H1 (cell line): ENCODE results near the gene RBM34. TPM values are rescaled to one million over a fixed set of nuclear protein-coding genes. Genes with fewer than 3 reads are reported as not detected.

Source experiments
- ATF2 ChIP-seq: IDR thresholded peaks from 2 replicates; pipeline ENCODE4 v1.6.1; 2012; ENCODE audit warnings: low read length, inconsistent platforms
- BCL11A ChIP-seq, 2 experiments: IDR thresholded peaks; one replicate each; pipeline ENCODE4 v1.6.1; 2011; ENCODE audit warnings: low read depth in 2 of 2, low read length in 2 of 2, mild to moderate bottlenecking in 2 of 2
- BRCA1 ChIP-seq: IDR thresholded peaks from 2 replicates; pipeline ENCODE4 v1.6.1; 2012; ENCODE audit warnings: low read depth, low read length, improper control_type of control experiment
- CBX5 ChIP-seq: fragments of 300-800, 300-1000 bp; sonication (generic); IDR thresholded peaks from 2 replicates; pipeline ENCODE4 v1.7.1; 2016; ENCODE audit warnings: antibody characterized with exemption, low read length, low read depth
- CHD2 ChIP-seq: IDR thresholded peaks from 2 replicates; pipeline ENCODE4 v1.6.1; 2012; ENCODE audit warnings: low read length, improper control_type of control experiment
- E2F6 ChIP-seq: IDR thresholded peaks from 2 replicates; pipeline ENCODE4 v1.6.1; 2012; ENCODE audit warnings: inconsistent platforms
- EGR1 ChIP-seq: IDR thresholded peaks from 2 replicates; pipeline ENCODE4 v1.6.1; 2011; ENCODE audit warnings: low read depth, low read length, borderline replicate concordance
- EP300 ChIP-seq, 2 experiments: IDR thresholded peaks; 1 replicate in 1 of 2; 2 replicates in 1 of 2; pipeline ENCODE4 v1.6.1; 2011 to 2012; ENCODE audit warnings: low read depth in 2 of 2, low read length in 2 of 2, mild to moderate bottlenecking in 2 of 2, borderline replicate concordance in 1 of 2, inconsistent platforms in 1 of 2, moderate library complexity in 1 of 2
- FOSL1 ChIP-seq: IDR thresholded peaks from 2 replicates; pipeline ENCODE4 v1.6.1; 2011; ENCODE audit warnings: mild to moderate bottlenecking, low read depth, low read length, moderate library complexity; ENCODE audit not compliant: insufficient read depth
- GABPA ChIP-seq: IDR thresholded peaks from 2 replicates; pipeline ENCODE4 v1.6.1; 2011; ENCODE audit warnings: mild to moderate bottlenecking, low read length, moderate library complexity, borderline replicate concordance; ENCODE audit not compliant: insufficient read depth
- KDM5A ChIP-seq: fragments of 200-600 bp; IDR thresholded peaks from 2 replicates; pipeline ENCODE4 v1.7.1; 2012; ENCODE audit warnings: mild to moderate bottlenecking, low read length, inconsistent platforms, mixed read lengths
- MAX ChIP-seq: IDR thresholded peaks from 2 replicates; pipeline ENCODE4 v1.6.1; 2012; ENCODE audit warnings: inconsistent platforms
- NANOG ChIP-seq: IDR thresholded peaks from 2 replicates; pipeline ENCODE4 v1.6.1; 2011; ENCODE audit warnings: low read length, low read depth, mild to moderate bottlenecking, inconsistent platforms; ENCODE audit not compliant: insufficient read depth, poor library complexity, severe bottlenecking
- NRF1 ChIP-seq: IDR thresholded peaks from 2 replicates; pipeline ENCODE4 v1.6.1; 2011; ENCODE audit warnings: mild to moderate bottlenecking, low read depth, low read length, improper control_type of control experiment
- POU5F1 ChIP-seq: IDR thresholded peaks from 2 replicates; pipeline ENCODE4 v1.6.1; 2011; ENCODE audit warnings: low read depth, mild to moderate bottlenecking, low read length, moderate library complexity
- RAD21 ChIP-seq, 2 experiments: IDR thresholded peaks in 1 of 2; conservative IDR thresholded peaks in 1 of 2; 2 replicates each; pipeline ENCODE4 v1.6.1; 2011; ENCODE audit warnings: low read depth in 2 of 2, low read length in 2 of 2, improper control_type of control experiment in 1 of 2, inconsistent platforms in 1 of 2, mild to moderate bottlenecking in 1 of 2, moderate library complexity in 1 of 2
- SP1 ChIP-seq: IDR thresholded peaks from 2 replicates; pipeline ENCODE4 v1.6.1; 2011; ENCODE audit warnings: low read depth, low read length
- SP2 ChIP-seq: IDR thresholded peaks from 2 replicates; pipeline ENCODE4 v1.6.1; 2012; ENCODE audit warnings: mild to moderate bottlenecking, low read length, inconsistent platforms
- USF2 ChIP-seq: IDR thresholded peaks from 2 replicates; pipeline ENCODE4 v1.6.1; 2011; ENCODE audit warnings: low read length, improper control_type of control experiment
- YY1 ChIP-seq: IDR thresholded peaks from 2 replicates; pipeline ENCODE4 v1.6.1; 2011; ENCODE audit warnings: low read depth, mild to moderate bottlenecking, low read length
- polyA plus RNA-seq, 7 experiments: library from polyadenylated mRNA; depleted of rRNA in 3 of 7; stranded (reverse) in 5 of 7; unstranded in 2 of 7; fragments of >200 nt in 5 of 7; fragments of 200-250 nt in 2 of 7; gene quantifications; 1 replicate in 5 of 7; 2 replicates in 1 of 7; 4 replicates in 1 of 7; pipeline versions ENCODE4 v1.2.1 to v1.2.3, GENCODE V29; 2011 to 2013; ENCODE audit warnings: missing spikeins in 2 of 7, mixed read lengths in 2 of 7
- total RNA-seq: library from RNA; stranded (reverse); fragmentation: NEBNext Ultra II Directional; extraction: Animal tissue kit (Norgen Biotek cat#: 25700); gene quantifications from 2 replicates; pipeline ENCODE4 v1.2.1, GENCODE V29; 2021

The RBM34 gene
- total and polyA plus RNA-seq, 2 of the 8 experiments (the other 6 are each of a cell fraction or from before 2014, with no cell fraction given), result 18.8 to 108 TPM

GRCh38 chr1:235128456-235129328 is 32.4 kb downstream of the RBM34 start, which contains the start of gene TOMM20 (continued):
- TF ChIP-seq ATF2, result no peak
- no peak for TF ChIP-seq FOSL1
- TF ChIP-seq EGR1, result no peak
- TF ChIP-seq GABPA, result peak; percentile 82
- peak; percentile 89 for TF ChIP-seq USF2
- no peak; the same call in 1 of the 2 replicates for TF ChIP-seq YY1
- peak; percentile 99 for TF ChIP-seq NRF1
- peak; percentile 22; the same call in 1 of the 2 replicates for TF ChIP-seq CHD2
- no peak for TF ChIP-seq NANOG
- no peak for TF ChIP-seq BCL11A (IDR thresholded peaks at IDR 0.05; ENCODE audit: low read depth in 2 of 2, low read length in 2 of 2)
- TF ChIP-seq CBX5, result no peak
- peak; percentile 41 for TF ChIP-seq KDM5A
- no peak for TF ChIP-seq SP2
- TF ChIP-seq BRCA1, result no peak
- TF ChIP-seq SP1, result no peak
- TF ChIP-seq E2F6, result peak; percentile 46
- no peak for TF ChIP-seq RAD21 (IDR thresholded peaks at IDR 0.05 in 1 of 2, conservative IDR thresholded peaks at IDR 0.05 in 1 of 2; ENCODE audit: low read depth in 2 of 2, low read length in 2 of 2)
- TF ChIP-seq EP300 (IDR thresholded peaks at IDR 0.05; ENCODE audit: borderline replicate concordance in 1 of 2, low read depth in 2 of 2, low read length in 2 of 2), result no peak
- no peak for TF ChIP-seq POU5F1
- TF ChIP-seq MAX, result peak; percentile 94
